ENCODE results near the gene EIF5A2.
"Not testable (repeated sequence)": the region's sequence is repeated elsewhere in the genome, so short reads cannot be mapped to it uniquely, and the experiment has no call there.

The EIF5A2 gene

GRCh38 chr3:170896333-170896732 lies 12.1 kb downstream of the EIF5A2 start:
- not testable (repeated sequence) for DNase-seq

DNA sequence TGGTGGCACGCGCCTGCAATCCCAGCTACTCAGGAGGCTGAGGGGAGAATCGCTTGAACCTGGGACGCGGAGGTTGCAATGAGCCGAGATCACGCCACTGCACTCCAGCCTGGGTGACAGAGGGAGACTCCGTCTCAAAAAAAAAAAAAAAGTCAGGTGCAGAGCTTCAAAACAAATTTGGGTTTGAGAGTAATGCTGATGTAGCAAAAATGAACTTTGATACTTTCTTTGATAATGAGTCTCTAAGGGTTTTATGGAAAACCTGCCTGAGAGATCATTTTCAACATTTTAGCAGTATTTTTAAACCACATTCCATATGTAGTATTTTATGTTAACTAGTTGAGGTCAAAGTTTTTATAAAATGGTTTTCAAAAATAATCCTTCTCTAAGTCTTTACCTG lies 14.5 kb downstream of the EIF5A2 start:
- DNase-seq: no peak

DNA sequence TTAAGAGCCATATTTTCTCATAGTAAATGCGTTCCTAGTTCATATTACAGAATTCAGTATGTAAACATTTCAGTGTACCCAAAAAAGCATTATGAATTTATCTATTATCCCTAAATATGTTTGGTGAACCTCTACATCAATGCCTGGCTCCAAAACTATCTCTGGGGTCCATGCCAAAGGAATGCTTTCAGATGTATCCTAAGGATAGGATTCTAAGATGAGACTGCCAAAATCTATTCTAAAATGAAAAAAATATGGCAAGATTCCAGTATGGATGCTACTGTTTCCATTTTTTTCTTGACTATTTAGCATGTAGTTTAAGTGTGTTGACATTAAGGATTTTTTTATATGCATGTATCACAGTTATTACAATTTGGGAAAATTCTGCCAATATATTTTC lies 18.8 kb downstream of the EIF5A2 start:
- no peak for DNase-seq

DNA sequence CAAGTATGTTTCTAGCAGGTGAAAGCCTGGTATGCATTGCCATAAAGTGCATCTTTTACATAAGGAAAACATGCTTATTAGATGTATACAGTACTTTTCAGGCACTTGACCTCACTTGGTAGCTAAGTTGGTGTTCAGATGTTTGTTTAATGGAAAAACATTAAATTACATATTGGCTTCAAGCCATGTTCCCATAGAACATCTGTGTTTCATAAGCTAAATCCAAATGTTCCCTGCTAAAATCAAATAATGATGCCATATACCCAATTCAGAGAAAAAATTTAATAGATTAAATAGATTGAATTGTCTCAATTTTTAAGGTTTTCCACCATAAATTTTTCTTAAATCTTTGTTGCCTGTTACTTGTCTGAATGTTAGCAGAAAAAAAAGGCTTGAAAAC lies 19.3 kb downstream of the EIF5A2 start:
- DNase-seq: no peak

GRCh38 chr3:170884109-170884930 lies 24.1 kb downstream of the EIF5A2 start:
- not testable (repeated sequence) for DNase-seq

DNA sequence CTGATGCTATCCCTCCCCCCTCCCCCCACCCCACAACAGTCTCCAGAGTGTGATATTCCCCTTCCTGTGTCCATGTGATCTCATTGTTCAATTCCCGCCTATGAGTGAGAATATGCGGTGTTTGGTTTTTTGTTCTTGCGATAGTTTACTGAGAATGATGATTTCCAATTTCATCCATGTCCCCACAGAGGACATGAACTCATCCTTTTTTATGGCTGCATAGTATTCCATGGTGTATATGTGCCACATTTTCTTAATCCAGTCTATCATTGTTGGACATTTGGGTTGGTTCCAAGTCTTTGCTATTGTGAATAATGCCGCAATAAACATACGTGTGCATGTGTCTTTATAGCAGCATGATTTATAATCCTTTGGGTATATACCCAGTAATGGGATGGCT lies 29.7 kb downstream of the EIF5A2 start:
- DNase-seq: not testable (repeated sequence)

DNA sequence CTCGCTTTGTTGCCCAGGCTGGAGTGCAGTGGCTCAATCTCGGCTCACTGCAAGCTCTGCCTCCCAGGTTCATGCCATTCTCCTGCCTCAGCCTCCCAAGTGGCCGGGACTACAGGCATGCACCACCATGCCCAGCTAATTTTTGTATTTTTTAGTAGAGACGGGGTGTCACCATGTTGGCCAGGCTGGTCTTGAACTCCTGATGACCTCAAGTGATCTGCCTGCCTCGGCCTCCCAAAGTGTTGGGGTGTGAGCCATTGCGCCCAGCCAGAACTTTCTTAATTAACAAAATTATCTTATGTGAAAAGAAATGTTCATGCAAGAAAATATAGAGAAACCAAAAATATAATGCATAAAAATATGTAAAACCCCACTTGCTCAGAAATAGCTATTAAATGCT lies 31.1 kb downstream of the EIF5A2 start:
- DNase-seq: not testable (repeated sequence)

DNA sequence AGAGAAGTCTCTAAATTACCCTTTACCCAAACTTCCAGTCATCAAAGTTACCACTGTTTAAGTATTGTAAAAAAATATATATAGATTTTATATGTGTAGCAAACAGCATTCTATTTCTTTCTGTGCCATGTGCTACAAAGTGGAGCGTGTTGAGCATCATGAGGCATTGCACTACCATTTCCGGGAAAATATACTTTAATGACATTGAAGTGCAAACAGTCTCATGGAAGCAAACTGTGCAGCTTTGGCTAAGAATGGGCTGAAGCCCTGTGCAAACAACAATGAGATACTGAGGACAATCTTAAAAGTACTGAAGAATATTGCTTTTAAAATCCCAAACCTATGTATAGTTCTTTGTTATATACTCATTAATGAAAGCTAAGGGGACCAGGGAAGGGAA lies 31.9 kb downstream of the EIF5A2 start:
- DNase-seq: no peak

DNA sequence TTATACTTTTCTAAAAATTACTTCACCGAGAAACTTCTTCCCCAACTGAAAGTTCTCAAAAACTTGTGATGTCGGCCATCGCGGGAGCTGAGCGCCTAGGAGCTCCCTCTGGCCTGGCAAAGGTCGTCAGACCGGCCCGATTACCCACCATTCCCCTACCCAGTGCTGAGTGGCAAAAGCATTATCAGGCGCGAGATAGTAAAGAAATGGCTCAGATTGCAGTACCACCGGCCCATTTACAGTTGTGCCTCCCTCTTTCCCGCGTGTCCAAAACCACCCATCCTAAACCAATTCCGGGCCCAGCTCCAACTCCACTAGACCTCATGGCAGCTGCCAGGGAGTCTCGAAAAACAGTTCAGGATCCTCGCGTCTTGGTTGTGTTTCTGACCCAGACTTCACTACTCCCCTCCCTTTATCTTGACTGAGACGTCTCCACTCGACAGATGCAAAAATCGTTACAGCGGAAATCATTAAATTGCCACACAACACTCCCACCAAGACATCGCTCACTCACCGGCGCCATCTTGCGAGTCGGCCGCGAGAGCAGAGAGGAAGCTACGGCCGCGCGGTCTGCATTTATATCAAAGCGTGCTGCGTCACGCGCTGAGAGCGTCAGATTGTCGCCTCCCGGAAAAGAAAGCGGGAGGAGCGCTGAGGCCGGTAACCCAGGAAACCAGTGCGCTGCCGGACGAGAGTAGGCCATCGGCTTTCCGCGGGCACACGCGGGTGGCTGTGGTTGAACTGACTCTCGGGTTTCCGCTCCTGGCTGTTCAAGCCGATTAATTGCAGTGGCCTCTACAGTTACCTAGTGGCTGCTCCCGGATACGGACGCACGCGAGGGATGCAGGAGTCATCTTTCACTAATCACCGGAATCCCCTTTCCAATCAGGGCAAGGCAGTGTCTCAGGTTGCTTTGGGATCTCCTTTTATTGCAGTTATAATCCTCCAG lies 38.5 kb downstream of the EIF5A2 start, which contains the start of gene RPL22L1:
Gene RPL22L1, minus strand, starts transcription at position 551 of the 949 bp plus-strand sequence. Its CDS starts 28 bp downstream, at position 523.
- DNase-seq: peak; percentile 90

GRCh38 chr3:170869239-170869590 lies 39.2 kb downstream of the EIF5A2 start:
- no peak for DNase-seq

GRCh38 chr3:170868577-170869238 lies 39.7 kb downstream of the EIF5A2 start:
- DNase-seq: no peak

DNA sequence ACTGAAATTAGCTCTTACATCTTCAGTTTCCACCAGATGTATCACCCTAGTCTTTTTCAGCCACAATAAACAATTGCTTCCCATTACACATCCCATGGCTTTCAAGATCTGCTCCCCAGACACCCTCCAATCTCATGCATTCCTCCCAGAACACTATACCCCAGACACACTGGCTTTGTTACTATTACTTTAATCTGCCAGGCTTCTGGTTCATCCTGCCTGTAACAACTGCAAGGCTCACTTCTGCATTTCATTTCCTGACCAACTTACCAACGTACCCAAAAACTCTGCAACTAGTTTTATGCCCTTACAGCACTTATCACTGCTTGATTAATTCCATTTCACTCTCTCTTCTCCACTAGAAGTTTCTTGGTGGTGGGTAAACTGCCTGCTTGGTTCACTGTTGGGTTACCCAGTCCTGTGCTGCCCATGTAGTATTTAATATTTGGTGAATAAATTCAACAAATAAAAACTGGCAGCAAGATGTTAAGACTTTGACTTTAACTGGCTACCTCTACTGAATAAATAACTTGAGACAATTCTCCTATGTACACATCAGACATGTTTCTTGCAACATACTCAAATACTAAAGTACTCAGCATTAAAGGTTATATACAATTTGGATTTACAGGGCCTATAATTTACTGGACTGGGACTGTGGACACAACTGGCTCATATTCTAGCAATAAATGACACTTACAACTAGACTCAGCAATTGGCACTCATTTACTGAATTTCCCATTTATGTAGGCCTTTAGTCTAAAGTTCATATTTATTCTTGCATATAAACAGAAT lies 41.1 kb downstream of the EIF5A2 start:
- DNase-seq: no peak

DNA sequence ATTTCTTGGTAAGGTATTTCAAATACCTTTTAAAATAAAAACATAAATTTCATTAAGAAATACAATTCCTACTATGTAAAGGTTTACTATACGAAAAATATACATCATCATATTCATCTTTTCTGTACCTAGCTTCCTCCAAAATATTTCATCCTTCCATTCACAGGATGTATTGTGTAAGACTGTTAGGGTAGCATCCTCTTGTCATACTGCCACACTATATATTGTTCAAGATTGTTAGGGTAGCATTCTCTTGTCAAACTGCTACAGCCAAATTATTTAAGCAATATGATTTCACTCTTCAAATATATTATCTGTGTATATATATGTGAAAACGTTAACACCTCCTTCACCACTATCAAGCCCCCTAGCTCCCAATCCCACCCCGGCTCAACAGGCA lies 41.9 kb downstream of the EIF5A2 start:
- no peak for DNase-seq

DNA sequence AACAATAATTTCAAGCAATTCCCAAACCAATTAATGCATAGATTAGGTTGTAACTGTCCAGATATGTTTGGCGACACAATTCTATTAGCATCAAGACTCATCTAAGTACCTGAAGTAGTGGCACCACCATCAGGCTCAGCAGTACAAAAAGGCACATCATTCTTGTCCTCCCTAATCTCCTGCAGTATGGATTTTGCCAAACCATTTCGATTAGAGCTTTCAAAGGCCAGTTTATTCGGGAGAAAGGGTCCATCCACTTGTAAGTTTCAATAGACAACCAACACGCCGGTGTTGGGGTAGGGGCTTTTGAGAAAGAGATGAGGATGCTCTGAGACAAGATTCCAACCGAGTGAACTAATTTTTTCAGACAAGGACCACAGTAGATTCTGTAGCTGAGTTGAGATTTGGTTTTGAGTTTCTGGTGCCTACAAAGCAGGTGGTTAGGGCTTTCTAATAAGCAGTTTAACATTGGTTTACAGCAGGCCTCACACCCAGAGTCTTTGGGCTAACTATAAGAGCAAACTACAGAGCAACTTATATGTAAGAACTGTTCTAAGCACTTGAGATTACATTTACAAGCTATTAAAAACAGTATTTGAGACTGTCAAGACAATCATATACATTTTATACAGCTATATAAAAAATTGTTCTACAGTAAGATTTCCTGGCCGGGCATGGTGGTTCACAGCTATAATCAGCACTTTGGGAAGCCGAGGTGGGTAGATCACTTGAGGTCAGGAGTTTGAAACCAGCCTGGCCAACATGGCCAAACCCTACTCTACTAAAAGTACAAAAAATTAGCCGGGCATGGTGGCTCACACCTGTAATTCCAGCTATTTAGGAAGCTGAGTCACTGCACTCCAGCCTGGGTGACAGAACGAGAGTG lies 43.0 kb downstream of the EIF5A2 start:
- no peak for DNase-seq

DNA sequence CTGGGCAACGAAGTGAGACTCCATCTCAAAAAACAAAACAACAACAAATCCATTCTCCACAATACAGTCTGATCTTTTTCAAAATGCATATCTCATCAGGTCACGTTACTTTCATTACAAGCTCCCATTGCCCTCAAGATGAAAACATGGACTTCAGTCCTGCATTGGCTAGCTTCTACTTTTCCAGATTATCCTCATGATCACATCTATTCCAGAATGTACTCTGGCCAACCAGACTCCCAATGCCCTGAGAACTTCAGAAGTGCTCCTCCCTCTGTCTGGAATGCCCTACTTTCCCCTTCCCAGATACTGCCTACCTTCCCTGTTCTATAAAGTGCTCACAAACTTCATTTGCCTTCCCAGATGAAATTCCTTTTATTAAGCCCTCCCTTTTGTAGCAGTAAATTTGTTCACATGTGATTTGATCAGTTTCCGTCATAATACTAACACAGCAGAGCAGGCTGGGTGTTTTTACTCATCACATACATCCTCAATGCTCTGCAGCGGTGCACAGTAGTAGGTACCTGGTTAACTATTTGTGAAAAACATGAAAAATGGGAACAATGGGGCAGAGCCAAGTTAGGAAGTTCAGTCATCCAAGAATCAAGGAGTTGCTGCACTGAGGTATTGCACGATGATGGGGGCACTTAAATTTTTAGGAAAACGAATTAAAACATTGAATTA lies 43.8 kb downstream of the EIF5A2 start:
- no peak for DNase-seq

DNA sequence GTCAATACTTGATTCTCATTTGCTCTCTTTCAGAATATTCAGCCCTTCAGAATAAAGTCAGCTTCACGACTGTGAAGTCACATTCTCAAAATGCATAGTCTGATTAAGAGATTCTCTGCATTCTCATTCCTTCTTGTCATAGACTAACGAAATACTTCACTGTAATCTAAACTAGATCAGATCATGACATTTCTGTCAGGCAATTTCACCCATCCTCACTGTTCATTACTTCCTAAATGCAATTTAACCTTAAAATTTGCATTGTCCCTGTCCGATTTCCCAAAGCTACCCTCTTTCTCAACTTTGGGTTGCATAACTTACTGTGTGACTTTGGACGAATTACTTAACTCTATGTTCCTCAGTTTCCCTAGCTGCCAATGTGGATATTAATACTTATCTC lies 44.6 kb downstream of the EIF5A2 start:
- DNase-seq: no peak

DNA sequence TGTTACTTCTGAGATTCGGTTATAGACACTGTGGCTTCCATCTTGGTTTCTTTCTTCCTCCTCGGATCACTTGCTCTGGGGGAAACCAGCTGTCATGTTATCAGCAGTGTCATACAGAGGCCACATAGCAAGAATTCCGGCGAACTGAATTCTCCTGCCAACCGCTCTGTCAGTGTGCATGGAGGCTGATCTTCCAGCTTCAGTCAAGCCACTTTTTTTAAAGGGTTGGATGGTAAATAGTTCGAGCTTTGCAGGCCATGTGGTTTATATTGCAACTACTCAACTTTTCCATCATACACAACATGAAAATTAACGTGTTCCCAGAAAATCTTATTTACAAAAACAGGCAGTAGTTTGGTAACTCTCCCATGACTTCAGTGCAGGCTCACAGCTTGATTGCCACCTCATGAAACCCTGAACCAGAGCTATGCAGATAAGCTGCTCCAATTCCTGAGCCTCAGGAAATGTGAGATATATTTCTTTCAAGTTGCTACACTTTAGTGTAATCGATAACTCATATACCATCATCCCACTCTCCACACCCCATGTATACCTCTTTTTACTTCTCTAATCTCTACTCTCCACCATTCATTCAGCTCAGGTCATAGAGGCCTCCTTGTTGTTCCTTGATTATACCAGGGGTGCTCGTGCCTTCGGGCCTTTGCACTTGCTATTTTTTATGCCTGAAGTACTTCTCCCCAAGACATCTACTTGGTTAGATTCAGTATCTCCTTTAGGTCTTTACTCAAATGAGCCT lies 45.6 kb downstream of the EIF5A2 start:
- no peak for DNase-seq

DNA sequence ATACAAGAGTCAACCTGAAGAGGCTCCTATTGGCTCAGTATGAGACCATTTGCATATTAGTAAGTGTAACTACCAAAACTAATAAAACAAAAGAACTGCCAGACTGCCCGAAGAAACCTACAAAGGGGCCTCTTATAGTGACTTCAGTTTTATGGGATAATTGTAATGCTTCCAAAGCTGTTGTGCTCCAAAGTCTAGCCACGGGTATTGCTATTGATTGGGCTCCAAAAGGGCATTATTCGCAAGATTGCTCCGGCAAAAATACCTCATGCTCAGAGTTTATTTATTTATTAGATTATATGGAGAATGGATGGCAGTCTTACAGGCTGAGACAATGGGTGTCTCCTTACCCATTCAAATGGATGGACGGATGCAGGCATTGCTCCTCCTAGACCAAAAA lies 49.8 kb downstream of the EIF5A2 start:
- DNase-seq: no peak

GRCh38 chr3:170852324-170852723 lies 56.1 kb downstream of the EIF5A2 start:
- DNase-seq: no peak

Data from activated gamma-delta T cell treated with Interleukin-2 at 50 U/mL for 16 hours (primary cell).